Brain pericyte (primary cell): ENCODE data around the gene MFAP2.

Experiments
- DNase-seq: peaks from one replicate; pipeline ENCODE4 v3.0.0-alpha.2; 2012; ENCODE audit warnings: low read depth, low spot score

MFAP2 gene, protein sequence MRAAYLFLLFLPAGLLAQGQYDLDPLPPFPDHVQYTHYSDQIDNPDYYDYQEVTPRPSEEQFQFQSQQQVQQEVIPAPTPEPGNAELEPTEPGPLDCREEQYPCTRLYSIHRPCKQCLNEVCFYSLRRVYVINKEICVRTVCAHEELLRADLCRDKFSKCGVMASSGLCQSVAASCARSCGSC

DNA sequence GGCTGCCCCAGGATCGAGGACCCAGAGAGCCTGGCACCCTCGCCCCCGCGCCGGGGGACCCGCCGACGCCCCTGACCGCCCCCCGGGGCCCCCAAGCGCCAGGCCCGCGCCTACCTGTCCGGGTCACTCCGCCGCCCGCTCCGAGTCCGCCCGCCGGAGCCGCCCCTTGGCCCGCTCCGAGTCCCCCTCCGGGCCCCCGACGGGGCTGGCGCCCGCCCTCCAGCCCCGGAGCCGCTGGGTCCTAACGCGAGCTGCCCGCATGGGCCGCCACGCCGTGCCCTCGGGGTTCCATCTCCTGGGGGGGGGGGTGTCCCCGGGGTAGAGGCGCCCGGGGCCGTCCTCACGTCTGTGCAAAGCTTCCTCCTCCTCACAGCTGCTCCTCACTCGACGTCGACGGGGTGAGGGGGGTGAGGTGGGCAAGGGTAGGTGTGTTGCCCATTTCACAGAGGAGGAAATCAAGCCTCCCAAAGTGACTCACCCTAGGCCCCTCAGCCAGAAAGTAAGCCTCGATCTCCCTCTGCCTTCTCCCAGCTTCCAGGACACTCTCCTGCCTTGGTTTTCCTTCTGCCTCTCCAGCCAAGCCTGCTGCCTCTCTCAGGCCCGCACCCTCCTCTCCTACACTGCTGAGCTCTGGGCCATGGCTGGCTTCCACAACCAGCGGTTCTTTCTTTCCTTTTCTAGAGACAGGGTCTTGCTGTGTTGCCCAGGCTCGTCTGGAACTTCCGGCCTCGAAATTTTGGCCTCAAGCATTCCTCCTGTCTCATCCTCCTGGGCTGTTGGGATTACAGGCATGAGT is at the start of gene MFAP2:
Gene MFAP2 (minus strand): TSS at position 148 of the 796 bp plus-strand sequence. CDS start 2,347 bp downstream, outside the sequence.
- DNase-seq, result no peak

DNA sequence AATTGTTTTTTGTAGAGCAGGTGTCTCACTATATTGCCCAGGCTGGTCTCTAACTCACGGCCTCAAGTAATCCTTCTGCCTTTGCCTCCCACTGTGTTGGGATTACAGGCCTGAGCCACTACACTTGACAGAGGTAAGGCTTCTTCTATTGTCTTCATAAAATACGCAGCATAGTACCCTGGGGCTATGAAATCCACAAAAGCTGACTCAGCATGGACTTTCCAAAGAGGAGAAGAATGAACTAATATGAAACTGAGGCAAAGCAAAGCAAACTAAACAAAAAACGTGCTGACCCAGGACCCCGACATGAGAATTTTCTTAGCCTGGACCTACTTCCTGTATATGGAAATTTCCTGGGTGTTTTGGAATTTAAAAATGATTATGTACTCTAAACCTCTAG is 49.8 kb upstream of the MFAP2 start:
- DNase-seq, result no peak

DNA sequence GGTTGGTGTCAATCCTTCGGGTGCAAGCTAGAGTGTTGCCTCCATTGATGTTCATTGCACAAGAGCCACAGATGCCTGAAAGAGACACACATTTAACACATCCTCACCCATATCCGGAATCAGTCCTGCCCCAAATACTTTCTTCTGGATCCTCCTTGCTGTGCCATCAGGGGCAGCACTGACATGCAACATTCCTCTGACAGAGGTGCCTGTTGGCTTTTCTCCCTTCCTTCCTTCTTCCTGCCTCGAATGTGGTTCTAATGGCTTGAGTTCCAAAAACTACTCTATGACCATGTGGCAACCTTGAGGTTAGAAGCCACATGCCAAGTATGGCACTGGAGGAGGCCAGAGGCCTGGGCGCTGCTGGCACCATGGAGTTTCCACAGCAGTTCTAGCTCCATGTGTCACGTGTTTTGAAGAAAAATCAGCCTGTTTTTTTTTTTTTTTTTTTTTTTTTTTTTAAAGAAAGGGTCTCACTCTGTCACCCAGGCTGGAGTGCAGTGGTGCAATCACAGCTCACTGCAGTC is 48.3 kb upstream of the MFAP2 start:
- no peak for DNase-seq

DNA sequence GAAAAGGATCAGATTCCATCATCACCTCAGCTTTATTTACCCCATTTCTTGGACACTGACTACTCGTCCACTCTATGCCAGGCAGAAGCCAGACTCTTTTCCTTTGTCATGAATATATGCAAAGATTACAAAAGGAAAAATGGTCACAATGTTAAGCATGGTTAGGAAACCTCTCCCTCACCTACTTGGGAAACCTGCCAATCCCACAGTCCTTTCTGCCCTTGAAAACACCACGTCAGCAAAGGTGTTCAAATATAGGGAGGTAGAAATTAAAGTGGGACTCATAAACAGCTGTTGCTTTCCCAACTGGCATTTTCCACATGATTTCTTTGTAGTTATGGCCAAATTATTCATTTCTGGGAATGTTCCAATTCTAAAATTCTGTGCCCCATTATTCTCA is 47.5 kb upstream of the MFAP2 start:
- no peak for DNase-seq

DNA sequence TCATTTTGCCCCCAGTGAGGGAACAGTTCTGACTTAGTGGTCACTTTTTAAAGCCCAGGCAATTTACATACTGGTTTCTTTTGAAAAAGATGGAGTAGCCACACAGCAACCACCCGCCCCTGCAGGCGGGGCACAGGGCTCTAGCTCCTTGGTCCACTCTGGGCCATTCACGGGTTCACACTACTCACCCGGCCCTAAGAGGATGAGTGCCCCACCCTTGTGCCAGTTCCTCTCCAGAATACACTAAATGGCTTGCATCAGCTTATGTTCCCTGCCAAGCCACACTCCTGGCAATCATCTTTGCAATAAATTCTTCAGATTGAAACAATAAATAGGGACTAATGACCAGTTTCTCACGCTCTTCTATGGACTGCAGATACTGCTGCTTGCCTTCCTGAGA is 47.0 kb upstream of the MFAP2 start:
- no peak for DNase-seq

DNA sequence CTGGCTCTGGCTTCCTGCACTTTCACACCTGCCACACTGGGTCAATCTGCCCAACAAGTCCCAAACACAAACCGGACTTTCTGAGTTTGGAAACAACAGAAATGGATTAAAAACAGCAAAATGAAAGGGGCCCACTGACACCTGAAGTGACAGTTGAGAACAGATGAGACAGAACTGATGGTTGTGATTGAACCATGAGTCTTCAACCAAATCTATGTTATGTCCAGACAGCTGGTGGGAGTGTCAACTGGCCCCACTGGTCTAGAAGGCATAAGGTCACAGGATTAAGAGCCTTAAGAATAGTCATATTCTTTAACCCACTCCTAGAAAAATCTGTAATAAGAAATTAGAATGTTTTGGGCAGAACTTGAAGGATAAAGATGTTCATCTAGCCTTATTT is 44.3 kb upstream of the MFAP2 start:
- no peak for DNase-seq

DNA sequence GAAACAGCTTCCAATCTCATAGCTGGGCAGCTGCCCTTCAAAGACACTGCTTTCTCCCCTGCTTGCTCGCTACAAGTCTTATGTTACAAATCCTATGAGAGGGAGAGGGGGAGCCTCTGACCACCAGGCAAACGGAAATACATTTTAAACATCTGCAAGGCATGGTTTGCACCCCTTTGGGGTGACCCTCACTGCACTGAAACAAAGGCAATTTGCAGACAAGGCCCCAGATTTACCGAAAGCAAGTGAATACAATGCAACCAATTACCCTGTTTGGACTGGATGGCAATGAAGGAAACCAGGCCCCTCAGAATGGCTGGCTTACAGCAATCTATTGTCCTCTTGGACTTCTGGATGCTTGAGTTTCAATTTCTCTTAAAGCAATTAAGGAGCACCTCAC is 43.2 kb upstream of the MFAP2 start:
- DNase-seq, result no peak

DNA sequence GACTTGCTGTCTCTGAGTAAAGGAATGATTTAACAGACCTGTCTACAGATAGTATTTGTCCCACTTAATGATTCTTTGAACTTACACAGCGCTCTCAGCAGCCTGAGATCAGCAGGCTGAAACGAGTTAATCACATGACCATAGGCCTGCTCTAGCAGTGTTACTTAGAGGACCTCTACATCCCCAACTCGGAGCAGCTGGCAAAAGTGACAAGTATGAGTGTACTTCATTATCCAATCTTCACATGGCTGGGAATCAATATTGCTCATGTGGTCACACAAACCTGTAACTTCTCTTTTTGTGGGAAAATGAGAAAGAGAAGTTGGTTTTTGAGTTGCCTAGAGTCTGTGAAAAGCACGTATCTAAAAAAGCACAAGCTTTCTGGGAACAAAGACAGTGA is 42.7 kb upstream of the MFAP2 start:
- DNase-seq, result no peak

DNA sequence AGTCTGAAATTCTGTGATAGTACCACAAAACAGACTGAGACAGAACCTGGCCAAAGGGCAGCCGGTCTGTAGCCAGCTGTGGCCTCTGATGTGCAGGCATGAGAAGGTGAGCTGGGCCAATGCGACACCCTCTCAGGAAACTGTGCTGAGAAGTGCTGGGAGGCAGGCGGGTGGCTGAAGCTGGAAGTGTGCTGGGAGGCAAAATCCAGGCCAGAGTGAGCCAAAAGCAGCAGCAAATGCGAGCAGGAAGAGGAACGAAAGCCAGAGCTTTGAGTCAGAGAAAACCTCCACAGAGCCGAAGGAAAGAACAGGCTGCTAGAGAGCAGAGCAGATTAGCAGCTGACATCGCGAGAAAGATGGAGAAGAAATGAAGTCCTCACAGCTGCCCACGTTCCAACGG is 41.5 kb upstream of the MFAP2 start:
- DNase-seq, result no peak

DNA sequence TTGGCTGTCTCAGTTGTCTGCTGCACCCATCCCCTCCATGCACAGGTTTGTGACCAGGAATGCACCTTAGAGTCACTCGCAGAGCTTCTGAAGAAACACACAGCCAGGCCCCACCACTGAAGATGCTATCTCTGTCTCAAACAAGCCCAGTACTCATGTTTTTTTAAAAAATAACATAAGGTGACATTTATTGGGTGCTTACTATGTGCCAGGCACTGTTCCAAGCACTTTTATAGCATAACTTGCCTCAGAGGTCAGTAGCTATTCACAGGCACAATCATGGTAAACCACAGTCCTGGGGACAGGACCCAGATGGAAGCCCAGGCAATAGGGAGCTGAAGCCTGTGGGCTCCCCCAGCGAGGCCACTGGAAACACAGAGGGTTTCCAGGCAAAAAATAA is 40.1 kb upstream of the MFAP2 start:
- DNase-seq, result no peak

DNA sequence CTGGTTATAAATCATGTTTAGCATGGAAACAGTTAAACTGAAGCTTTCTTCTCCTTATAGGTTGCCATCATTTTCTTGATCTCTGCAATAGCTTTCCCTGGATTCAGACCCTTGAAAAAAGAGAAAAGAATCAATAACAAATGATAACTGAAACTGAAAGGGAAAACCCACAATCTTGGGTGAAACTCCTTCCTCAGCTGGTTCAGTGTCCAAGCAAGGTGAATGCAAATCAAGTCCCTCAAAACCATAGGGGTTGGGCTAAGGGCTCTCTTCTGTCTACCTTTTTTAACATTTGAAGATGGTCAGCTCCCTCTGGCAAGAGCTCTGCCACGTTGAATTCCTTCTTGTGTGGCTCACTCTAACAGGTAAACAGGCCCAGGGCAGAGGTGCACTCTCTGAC is 38.4 kb upstream of the MFAP2 start:
- no peak for DNase-seq

DNA sequence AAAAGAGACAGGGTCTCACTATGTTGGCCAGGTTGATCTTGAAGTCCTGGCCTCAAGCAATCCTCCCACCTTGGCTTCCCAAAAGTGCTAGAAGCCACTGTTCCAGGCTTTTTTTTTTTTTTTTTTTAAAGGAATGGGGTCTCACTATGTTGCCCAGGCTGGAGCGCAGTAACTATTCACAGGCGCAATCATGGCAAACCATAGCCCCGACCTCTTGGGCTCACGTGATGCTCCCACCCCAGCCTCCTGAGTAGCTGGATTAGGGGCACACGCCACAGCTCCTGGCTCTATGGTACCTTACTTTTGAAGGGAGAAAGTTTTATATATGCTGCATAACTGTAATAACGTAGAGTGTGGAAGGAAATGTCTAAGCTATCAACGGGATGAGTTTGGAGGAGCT is 37.0 kb upstream of the MFAP2 start:
- DNase-seq, result no peak

DNA sequence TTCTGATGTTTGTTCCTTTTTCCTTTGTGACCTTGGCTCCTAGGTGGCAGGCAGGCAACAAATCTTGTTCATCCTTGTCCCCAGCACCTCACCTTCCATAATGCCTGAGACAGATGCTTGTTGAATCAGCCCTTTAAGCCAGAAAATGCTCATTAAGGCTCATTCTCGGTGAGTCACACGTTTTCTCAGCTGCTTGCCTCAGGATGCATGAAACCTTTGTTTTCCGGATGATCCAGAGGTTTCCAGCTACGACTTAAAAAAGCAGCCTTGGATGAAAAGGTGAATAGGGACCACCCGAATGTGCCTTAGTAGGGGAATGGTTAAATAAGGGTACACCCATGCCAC is 35.9 kb upstream of the MFAP2 start:
- DNase-seq, result no peak

DNA sequence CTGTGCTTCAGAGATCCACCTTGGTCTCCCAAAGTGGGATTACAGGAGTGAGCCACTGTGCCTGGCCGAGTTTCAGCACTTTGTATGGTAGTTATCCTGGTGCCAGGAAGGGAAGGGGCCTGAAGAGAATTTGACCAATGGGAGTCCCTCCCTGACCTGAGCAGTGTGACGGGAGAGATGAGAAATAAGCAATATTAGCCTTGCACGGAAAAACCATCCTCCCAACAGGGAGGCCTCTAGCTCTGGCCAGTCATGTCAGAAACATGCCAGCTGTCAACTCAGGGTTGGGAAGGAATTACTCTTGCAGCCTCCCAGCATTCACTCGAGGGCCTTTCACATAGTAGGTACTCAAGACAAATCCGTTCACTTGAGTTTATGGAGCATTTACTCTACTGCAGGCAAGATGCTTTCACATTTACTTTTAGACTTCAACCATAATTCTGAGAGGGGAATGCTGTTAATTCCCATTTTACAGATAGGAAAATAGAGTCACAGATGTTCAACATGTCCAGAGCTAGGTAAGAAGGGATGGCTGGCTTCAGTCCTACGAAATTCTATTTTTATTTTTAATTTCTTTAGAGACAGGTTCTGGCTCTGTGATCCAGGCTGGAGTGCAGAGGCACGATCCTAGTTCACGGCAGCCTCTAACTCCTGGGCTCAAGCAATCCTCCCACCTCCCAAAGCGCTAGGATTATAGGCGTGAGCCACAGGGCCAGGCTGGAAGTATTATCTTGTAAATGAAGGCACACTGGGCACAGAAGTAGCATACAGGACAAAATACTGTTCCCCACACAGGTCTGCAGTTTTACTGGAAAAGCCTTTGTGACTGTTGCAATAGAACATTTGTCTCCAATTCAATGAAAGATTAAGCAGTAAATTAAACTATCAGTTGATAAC is 34.5 kb upstream of the MFAP2 start:
- no peak for DNase-seq

DNA sequence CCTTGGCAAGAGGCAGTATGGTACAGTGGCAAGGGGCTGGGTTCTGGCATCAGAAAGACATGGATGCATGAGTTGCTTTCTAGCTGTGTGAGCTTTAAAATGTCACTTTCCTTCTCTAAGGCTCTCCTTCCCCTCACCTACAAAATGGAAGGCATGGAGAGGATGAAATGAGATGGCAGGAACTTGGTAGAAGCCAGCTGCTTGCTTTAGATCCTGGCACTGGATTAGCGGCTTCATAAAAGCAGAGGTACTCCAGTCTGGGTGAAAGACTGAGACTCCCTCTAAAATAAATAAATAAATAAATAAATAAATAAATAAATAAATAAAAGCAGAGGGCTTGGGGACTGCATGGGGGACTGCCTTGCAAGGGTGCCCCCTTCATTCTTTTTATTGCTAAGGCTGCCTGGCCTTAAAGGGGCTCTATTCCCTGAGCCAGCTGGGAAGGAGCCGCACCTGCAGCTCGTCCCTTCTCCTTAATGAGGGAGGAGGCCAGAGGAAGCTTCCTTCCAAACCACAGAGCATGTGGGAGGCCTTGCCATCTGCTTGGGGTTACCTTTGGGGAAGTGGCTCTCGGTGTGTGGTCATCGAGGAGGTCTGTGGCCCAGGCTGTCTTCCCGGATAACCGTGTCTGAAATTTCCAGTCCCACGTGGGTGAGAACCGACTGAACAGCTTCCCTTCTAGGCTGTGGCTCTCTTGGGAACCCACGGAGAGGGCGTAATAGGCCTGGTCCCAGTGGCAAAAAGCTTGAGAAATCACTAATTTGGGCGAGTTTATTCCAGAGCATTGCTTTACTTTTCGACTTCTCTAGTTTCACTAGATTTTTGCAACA is 33.3 kb upstream of the MFAP2 start:
- DNase-seq, result no peak

DNA sequence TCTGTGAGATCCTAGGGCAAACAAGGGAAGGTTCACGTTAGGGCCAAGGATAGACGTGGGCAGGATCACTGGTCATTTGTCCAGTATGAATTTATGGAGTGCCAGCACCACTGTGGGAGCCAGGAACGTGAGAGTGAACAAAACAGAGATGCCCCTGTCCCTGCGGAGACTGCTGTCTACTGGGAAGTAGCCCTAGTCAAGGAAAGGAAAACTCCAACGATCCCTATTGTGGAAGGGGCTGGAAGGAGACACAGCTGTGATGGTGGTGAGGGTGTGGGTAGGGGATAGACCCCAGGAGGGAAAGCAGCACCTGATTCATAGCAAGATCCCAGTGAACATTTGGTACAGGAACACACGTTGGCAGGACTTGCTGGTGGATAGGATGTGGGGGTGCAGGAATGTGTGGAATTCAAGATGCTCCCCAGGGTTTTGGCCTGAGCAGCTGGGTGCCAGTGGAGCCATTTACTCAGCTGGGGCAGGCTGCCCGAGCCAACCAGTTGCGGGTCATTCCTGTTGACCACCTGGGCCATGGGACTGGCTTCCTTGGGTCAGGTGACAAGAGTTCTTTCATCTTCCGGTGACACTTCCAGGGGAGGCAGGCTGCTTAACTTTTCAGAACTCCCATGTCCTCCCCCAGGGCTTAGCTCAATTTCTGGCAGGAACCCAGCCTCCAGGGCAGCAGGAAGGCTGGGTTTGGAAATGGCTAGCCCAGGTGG is 32.5 kb upstream of the MFAP2 start:
- DNase-seq, result peak; percentile 31

DNA sequence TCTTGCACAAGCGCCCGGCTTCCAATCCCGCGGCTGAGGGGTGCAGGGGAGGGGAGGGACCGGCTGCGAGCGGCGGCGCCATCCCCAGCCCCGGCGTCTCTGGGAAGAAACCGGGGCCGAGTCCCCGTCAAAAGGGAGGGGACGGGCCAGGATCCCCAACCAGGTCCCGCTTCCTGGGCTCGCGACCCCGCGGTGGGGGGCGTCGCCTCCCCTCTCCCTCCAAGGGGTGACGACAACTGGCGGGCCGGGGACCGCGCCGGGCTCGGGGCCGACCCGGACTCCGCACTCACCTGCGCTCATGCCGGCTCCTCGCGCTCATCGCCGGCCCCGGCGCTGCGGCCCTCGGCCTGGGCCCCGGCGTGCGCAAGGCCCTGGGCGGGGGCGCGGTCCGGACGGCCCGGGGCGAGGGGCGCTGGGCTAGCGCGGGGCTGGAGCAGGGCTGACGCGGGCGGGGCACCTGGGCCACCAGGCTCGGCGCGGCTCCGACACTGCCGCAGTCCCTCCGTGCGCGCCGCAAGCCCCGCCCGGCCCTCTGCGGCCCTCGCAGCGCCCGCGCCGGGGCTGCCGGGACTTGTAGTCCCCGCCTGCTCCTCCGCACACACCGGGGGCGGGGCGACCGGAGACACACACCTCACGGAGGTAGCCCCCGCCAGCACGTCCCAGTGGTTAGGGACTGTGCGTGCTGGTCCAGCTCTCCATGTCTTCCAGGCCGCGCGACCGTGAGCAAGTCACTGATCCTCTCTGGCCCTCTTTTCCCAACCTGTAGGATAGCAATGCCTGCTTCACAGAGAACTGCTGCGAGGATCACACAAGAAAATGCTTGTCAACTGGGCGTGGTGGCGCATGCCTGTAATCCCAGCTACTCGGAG is 31.3 kb upstream of the MFAP2 start, which contains the start of gene ATP13A2:
Gene ATP13A2 (minus strand): TSS at position 490 of the 869 bp plus-strand sequence. CDS start 190 bp downstream, at position 300.
- no peak for DNase-seq

DNA sequence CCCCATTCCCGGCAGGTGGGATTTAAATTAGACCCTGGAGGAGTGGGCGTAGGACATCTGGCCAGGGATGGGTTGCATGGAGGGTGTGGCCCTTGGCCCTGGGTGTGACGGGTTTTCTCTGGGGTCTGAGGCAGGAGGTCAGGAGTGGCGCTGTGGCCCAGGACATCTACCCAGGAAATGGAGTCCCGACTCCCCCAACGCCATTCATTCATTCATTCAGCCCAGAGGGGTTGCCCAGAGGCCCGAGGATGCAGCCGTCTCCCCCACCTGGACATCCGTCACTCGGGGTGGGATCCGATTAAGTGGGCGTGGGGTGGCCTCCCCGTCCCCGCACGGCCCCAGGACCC is 30.6 kb upstream of the MFAP2 start:
- no peak for DNase-seq

DNA sequence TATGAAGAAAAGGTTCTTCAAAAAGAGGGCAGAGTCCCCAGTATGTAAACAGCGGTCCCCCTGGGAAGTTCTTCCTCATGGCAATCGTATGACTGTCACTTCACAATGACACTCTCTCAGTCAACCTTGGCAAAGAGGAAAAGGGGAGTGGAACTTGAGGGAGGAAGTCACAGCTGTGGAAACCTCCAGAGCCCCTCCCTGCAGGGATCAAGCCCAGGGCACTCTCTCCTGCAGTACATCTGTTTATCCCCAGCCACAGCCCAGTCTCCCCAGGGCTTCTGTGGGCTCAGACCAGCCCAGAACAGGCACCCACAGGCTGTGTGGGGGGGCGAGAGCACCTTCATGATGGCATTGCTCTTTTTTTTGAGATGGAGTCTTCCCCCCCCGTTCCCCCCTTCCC is 29.3 kb upstream of the MFAP2 start:
- DNase-seq, result no peak
